GM13976 (cell line): ENCODE measurements around the gene EME2.
"Not testable (repeated sequence)": the region's sequence is repeated elsewhere in the genome, so short reads cannot be mapped to it uniquely, and the experiment has no call there.

Source experiments
- DNase-seq: peaks from one replicate; pipeline ENCODE4 v3.0.0; 2012; ENCODE audit warnings: low spot score
- in situ Hi-C: fragments of 300-500 bp; cut with MboI; formaldehyde crosslinking; loops from one replicate; pipeline ENCODE4 v1.12.0; 2022; ENCODE audit warnings: low sequenced_read_pairs, mixed read lengths, inconsistent platforms; ENCODE audit not compliant: unreplicated experiment
- TF ChIP-seq, protein P1 (sequence below): IDR thresholded peaks from 2 replicates; pipeline ENCODE4 v1.5.1; 2012; ENCODE audit warnings: borderline replicate concordance, mild to moderate bottlenecking; ENCODE audit not compliant: insufficient read depth; ENCODE audit errors: extremely low read depth, missing control alignments, control extremely low read depth

EME2 gene

DNA sequence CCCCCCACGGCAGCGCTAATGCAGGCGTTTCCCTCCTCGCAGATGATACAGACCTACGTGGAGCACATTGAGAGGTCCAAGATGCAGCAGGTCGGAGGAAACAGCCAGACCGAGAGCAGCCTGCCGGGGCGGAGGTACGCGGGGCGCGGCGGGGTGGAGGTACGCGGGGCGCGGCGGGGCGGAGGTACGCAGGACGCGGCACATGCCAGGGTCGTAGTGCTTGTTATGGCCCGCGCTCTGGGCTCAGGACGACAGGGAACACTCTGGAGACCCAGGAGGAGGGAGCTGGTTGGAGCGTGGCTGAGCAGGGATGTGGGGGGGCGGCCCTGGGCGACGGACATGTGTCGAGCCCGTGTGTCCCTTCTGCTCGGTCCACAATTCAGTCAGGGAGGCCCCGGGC, 43.2 kb upstream of the EME2 start:
- in situ Hi-C loops: no loop called here
- DNase-seq: no peak
- TF ChIP-seq, protein P1, sequence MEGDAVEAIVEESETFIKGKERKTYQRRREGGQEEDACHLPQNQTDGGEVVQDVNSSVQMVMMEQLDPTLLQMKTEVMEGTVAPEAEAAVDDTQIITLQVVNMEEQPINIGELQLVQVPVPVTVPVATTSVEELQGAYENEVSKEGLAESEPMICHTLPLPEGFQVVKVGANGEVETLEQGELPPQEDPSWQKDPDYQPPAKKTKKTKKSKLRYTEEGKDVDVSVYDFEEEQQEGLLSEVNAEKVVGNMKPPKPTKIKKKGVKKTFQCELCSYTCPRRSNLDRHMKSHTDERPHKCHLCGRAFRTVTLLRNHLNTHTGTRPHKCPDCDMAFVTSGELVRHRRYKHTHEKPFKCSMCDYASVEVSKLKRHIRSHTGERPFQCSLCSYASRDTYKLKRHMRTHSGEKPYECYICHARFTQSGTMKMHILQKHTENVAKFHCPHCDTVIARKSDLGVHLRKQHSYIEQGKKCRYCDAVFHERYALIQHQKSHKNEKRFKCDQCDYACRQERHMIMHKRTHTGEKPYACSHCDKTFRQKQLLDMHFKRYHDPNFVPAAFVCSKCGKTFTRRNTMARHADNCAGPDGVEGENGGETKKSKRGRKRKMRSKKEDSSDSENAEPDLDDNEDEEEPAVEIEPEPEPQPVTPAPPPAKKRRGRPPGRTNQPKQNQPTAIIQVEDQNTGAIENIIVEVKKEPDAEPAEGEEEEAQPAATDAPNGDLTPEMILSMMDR: no peak

DNA sequence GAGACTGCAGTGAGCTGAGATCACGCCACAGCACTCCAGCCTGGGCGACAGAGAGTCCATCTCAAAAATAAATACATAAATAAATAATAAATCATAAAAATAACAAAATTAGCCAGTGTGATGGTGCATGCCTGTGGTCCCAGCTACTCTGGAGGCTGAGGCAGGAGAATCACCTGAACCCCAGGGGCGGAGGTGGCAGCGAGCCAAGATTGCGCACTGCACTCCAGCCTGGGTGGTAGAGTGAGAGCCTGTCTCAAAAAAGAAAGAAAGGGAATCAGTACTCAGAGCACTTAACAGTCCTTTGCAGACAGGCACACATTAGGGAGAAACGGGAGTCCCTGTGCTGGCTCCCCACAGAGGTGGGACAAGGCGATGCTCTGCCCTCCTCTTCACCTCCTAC, 41.5 kb upstream of the EME2 start:
- TF ChIP-seq, protein P1: no peak
- DNase-seq: no peak
- in situ Hi-C loops: no loop called here

DNA sequence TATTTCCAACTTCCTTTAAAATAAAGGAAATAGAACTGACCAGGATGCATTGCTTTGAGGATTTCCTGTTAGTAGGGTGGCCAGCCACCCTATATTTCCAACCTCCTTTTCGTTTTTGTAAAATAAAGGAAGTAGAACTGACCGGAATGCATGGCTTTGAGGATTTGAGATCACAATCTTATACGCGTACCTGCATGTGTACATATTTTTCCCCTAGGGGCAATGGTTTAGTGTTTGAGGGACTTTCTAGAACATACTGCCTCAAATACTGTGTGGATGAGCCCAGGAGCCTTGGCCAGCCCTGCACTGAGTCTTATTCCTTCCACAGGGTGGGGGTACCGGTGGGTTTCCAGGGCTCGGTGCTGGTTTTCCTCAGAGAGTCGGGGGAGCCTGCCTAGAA, 41.0 kb upstream of the EME2 start:
- in situ Hi-C loops: no loop called here
- no peak for DNase-seq
- TF ChIP-seq, protein P1: no peak

DNA sequence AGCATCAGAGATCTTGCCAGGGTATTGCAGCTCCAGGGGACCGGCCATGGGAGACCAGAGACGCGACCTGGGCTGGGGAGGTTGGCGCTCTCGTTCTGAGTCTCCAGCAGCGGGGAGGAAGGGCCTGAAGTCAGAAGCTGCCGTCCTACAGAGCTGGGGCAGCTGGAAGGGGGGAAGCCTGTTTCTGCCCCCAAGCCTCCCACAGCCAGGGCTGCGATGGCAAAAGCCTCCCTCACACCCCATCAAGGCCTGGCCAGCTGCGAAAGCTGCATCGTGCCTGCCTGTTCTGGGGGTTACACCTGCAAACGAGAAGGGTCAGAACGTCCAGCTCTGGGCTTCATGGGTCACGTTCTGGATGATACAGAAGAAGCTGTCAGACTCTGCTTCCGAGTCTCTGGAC, 40.5 kb upstream of the EME2 start:
- DNase-seq: no peak
- in situ Hi-C loops: no loop called here
- TF ChIP-seq, protein P1: no peak

DNA sequence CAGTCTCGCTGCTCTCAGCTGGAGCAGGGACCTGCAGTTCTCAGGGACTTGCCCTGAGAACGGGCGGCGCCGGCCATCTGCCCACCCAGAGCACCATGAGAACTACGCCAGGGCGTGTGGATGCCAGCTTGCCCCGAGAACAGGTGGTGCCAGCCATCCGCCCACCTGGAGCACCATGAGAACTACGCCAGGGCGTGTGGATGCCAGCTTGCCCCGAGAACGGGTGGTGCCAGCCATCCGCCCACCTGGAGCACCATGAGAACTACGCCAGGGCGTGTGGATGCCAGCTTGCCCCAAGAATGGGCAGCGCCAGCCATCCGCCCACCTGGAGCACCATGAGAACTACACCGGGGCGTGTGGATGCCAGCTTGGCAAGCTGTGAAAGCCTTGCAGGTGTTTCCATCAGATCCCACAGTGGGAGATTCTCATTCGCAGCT, 40.0 kb upstream of the EME2 start:
- in situ Hi-C loops, DNase-seq: not testable (repeated sequence)

DNA sequence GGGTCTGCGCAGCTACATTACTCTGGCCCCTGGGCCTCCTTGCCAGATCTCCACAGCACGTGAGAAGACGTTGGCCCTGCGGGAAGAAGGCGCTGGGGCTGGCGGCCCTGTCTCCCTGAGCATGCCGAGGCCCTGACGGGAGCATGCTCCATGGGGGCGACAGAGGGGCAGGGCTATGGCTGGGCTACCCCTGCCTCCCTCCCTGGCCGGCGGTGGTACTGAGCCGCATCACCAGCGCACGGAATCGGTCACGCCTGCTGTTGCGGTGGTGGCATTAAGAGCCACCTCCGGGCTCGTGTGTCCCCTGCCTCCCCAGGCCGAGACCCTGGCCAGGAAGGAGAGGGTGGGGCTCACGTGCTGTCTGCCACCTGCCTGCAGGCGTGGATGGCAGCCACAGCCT, 38.5 kb upstream of the EME2 start:
- no peak for DNase-seq

DNA sequence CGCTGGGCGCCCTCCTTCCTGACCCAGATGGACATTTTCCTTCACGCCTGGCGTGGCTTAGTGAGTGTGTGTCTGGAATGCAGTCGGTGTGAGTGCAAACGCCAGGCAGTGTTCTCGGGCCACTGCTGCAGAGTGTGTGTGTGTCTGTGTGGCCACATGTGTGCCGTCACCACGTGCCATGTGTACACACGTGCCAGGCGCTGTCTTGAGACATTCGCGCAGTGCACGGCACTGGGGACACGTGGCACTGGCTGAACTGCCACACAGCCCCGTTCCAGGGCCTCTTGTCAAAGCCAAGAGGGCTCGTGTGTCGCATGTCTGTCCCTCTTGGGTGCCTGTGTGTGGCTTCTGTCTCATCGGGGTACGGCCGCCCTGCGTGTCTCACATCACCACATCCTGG, 37.8 kb upstream of the EME2 start:
- DNase-seq: no peak
- TF ChIP-seq, protein P1: no peak
- in situ Hi-C loops: no loop called here

More for the DNA sequence above, 38.5 kb upstream of the EME2 start:
- in situ Hi-C loops: no loop called here
- TF ChIP-seq, protein P1: no peak
